DND-41 (cell line): ENCODE measurements around the gene ATG13.

Experiments
- ATAC-seq: fragments of 200-7000 bp; cut with Tn5 transposase; 3 replicates; pipeline ENCODE4 v1.9.1; 2021; ENCODE audit warnings: low read depth; ENCODE audit not compliant: insufficient read depth
- DNase-seq: peaks from one replicate; pipeline ENCODE4 v3.0.0-alpha.2; 2020
- H2AFZ ChIP-seq: 2 replicates; pipeline ENCODE4 v1.6.0; 2012; ENCODE audit warnings: low read depth, low read length
- H3K27ac ChIP-seq: 2 replicates; pipeline ENCODE4 v1.5.1; 2012; ENCODE audit warnings: low read length, inconsistent platforms
- H3K27me3 ChIP-seq: fragments of 200-600 bp; sonication (generic); 2 replicates; pipeline ENCODE4 v1.6.0; 2012; ENCODE audit warnings: low read length, mild to moderate bottlenecking, inconsistent platforms; ENCODE audit not compliant: insufficient read depth, poor library complexity
- H3K36me3 ChIP-seq: 2 replicates; pipeline ENCODE4 v1.5.1; 2012; ENCODE audit warnings: low read length, inconsistent platforms; ENCODE audit not compliant: insufficient read depth
- H3K4me1 ChIP-seq: 2 replicates; pipeline ENCODE4 v1.5.1; 2012; ENCODE audit warnings: mild to moderate bottlenecking, low read length; ENCODE audit not compliant: insufficient read depth
- H3K4me2 ChIP-seq: 2 replicates; pipeline ENCODE4 v1.6.0; 2012; ENCODE audit warnings: mild to moderate bottlenecking, moderate library complexity, low read length, inconsistent platforms; ENCODE audit not compliant: insufficient read depth
- H3K4me3 ChIP-seq, 2 experiments: fragments of 200-600 bp in 1 of 2; shearing (Covaris generic) in 1 of 2; 2 replicates each; pipeline ENCODE4 v1.5.1; 2012 to 2016; ENCODE audit warnings: inconsistent platforms in 2 of 2, low read length in 2 of 2, mild to moderate bottlenecking in 2 of 2, low read depth in 1 of 2, moderate library complexity in 1 of 2
- H3K79me2 ChIP-seq: 2 replicates; pipeline ENCODE4 v1.6.0; 2012; ENCODE audit warnings: low read length, inconsistent platforms; ENCODE audit not compliant: insufficient read depth
- H3K9ac ChIP-seq: 2 replicates; pipeline ENCODE4 v1.6.0; 2012; ENCODE audit warnings: low read depth, mild to moderate bottlenecking, inconsistent platforms, low read length, moderate library complexity
- H3K9me3 ChIP-seq: 2 replicates; pipeline ENCODE4 v1.5.1; 2012; ENCODE audit warnings: low read length, moderate library complexity, mild to moderate bottlenecking, inconsistent platforms; ENCODE audit not compliant: insufficient read depth, severe bottlenecking
- H4K20me1 ChIP-seq: 2 replicates; pipeline ENCODE4 v1.6.0; 2012; ENCODE audit warnings: low read length; ENCODE audit not compliant: insufficient read depth
- CTCF ChIP-seq: IDR thresholded peaks from 2 replicates; pipeline ENCODE4 v1.5.1; 2012; ENCODE audit warnings: borderline replicate concordance, low read length, moderate library complexity, mild to moderate bottlenecking; ENCODE audit not compliant: poor library complexity, severe bottlenecking; ENCODE audit errors: extremely low read depth
- EZH2 ChIP-seq: IDR thresholded peaks from 3 replicates; pipeline ENCODE4 v1.6.1; 2012; ENCODE audit warnings: borderline replicate concordance, low read depth, mild to moderate bottlenecking, moderate library complexity, low read length, inconsistent platforms; ENCODE audit not compliant: severe bottlenecking

The ATG13 gene

DNA sequence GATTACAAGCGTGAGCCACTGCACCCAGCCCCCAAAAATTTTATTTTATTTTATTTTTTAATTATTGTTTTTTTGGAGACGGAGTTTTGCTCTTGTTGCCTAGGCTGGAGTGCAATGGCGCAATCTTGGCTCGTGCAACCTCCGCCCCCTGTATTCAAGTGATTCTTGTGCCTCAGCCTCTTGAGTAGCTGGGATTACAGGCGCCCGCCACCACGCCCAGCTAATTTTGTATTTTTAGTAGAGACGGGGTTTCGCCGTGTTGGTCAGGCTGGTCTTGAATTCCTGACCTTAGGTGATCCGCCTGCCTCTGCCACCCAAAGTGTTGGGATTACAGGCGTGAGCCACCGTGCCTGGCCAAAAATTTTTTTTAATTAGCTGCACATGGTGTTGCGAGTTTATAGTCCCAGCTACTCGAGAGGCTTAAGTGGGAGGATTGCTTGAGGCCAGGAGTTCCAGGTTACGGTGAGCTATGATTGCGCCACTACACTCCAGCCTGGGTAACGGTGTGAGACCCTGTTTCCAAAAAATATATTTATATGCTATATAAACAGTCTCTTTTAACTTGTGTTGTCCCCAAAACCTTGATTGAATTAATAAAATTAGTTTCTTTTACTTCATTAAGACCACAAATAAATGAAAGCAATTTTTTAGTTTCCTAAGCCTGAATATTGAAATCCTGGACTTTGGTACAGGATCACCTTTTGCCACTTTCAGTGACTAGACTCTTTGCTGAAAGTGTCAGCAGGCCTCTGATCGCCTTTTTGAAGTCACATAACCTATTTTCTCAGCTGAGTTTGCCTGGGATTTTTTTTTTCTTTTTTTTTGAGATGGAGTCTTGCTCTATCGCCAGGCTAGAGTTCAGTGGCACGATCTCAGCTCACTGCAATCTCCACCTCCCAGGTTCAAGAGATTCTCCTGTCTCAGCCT is 16.2 kb downstream of the ATG13 start:
- H4K20me1 ChIP-seq: no peaks in the 10 kb centered on the region
- H3K27ac ChIP-seq: no peak overlapping the region
- no peaks in the 10 kb centered on the region for H3K27me3 ChIP-seq
- no peak overlapping the region for H3K4me3 ChIP-seq
- ATAC-seq: no peak
- no peak overlapping the region for H3K9ac ChIP-seq
- H3K4me1 ChIP-seq: no peaks in the 10 kb centered on the region
- H3K4me2 ChIP-seq: no peak overlapping the region
- DNase-seq: no peak
- no peaks in the 10 kb centered on the region for H3K9me3 ChIP-seq
- no peak overlapping the region for H2AFZ ChIP-seq
- no peak for TF ChIP-seq CTCF
- peaks cover 35% of the 10 kb centered on the region for H3K79me2 ChIP-seq
- peaks cover 54% of the 10 kb centered on the region for H3K36me3 ChIP-seq

DNA sequence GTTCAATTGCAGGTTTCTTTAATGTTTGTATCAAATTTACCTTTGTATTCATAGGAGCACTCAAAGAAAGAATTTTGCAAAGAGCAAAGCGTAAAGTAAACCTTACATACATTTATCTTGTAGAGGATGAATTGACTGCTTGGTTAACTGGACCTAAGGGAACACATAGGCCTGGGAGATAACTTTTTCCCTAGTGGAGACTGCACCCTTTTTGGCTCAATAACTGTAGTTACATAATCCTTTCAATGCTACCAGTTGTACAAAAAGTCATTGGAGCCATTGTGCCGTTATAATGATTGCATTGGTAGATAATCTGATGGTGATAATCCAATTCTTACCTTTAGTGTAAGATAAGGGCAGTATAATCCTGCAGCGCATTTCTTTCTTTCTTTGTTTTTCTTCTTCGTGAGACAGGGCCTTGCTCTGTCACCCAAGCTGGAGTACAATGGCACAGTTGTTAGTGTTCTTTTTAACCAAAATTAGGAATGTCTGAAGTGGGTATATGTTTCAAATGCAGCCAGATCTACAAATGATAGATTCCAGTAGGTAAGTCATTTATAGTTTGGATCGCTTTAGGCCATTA is 18.3 kb downstream of the ATG13 start:
- H2AFZ ChIP-seq: no peak overlapping the region
- no peak overlapping the region for H3K27ac ChIP-seq
- peaks cover 30% of the 10 kb centered on the region for H3K79me2 ChIP-seq
- H3K4me2 ChIP-seq: no peak overlapping the region
- ATAC-seq: no peak
- no peaks in the 10 kb centered on the region for H3K27me3 ChIP-seq
- no peaks in the 10 kb centered on the region for H4K20me1 ChIP-seq
- DNase-seq: no peak
- no peak overlapping the region for H3K4me3 ChIP-seq
- no peaks in the 10 kb centered on the region for H3K4me1 ChIP-seq
- H3K9ac ChIP-seq: no peak overlapping the region
- no peaks in the 10 kb centered on the region for H3K9me3 ChIP-seq
- TF ChIP-seq EZH2 (no peak), CTCF (no peak)
- peaks cover 41% of the 10 kb centered on the region for H3K36me3 ChIP-seq

GRCh38 chr11:46637546-46637945 is 20.2 kb downstream of the ATG13 start:
- ATAC-seq (no peak), DNase-seq (no peak)
- TF ChIP-seq CTCF (no peak), EZH2 (no peak)
- peaks cover 29% of the 10 kb centered on the region for H3K36me3 ChIP-seq
- no peaks in the 10 kb centered on the region for H3K27me3 ChIP-seq
- H3K4me1 ChIP-seq: no peaks in the 10 kb centered on the region
- peaks cover 22% of the 10 kb centered on the region for H3K79me2 ChIP-seq
- H3K4me3 ChIP-seq: no peak overlapping the region
- 0 out of 2 replicates have a peak, but pooled peaks cover 1% of the 10 kb centered on the region for H4K20me1 ChIP-seq
- H3K4me2 ChIP-seq: no peak overlapping the region
- H2AFZ ChIP-seq: no peak overlapping the region
- no peak overlapping the region for H3K9ac ChIP-seq
- H3K9me3 ChIP-seq: no peaks in the 10 kb centered on the region
- H3K27ac ChIP-seq: no peak overlapping the region
